HCT116 (cell line): ENCODE data around the gene MNX1. TPM values are rescaled to one million over a fixed set of nuclear protein-coding genes. Genes with fewer than 3 reads are reported as not detected.

ENCODE experiments used
- ATAC-seq: fragments of 200-7000 bp; cut with Tn5 transposase; 2 replicates; pipeline ENCODE4 v1.9.1; 2020; ENCODE audit warnings: mild to moderate bottlenecking, moderate library complexity
- BruUV-seq: library from RNA; stranded (reverse); fragments of 400-500 nt; replicated peaks from 2 replicates; lab custom pipeline; 2021; lab: Mats Ljungman, UMichigan
- CTCF ChIA-PET: fragments of 300-600 bp; sonication (Branson Sonifier 250); formaldehyde crosslinking; loops from one replicate; lab custom pipeline; 2021; ENCODE audit warnings: antibody characterized with exemption; lab: Charles Lee
- POLR2A ChIA-PET: fragments of 300-600, 350-600 bp; sonication (Branson Sonifier 250); formaldehyde crosslinking; loops from one replicate; lab custom pipeline; 2021; ENCODE audit warnings: antibody characterized with exemption; lab: Charles Lee
- RAD21 ChIA-PET, 2 experiments: fragments of 300-600 bp; sonication (Branson Sonifier 250); formaldehyde crosslinking; loops; one replicate each; lab custom pipeline; 2023; ENCODE audit warnings: low total read pairs in 2 of 2; ENCODE audit not compliant: uncharacterized antibody in 2 of 2, unreplicated experiment in 2 of 2, low non-redundant PET in 1 of 2; lab: Charles Lee
- DNase-seq: peaks from one replicate; pipeline ENCODE4 v3.0.0-alpha.2; 2010; ENCODE audit warnings: low read depth, low spot score
- H2AFZ ChIP-seq: fragments of 200-600 bp; shearing (Covaris generic), sonication (generic); 2 replicates; pipeline ENCODE4 v1.6.1; 2017; ENCODE audit warnings: low read depth, mixed run types, mixed read lengths, antibody characterized with exemption, low read length; ENCODE audit not compliant: poor library complexity, severe bottlenecking
- H3K27ac ChIP-seq: 2 replicates; pipeline ENCODE4 v1.5.1; 2012; ENCODE audit warnings: low read depth, low read length
- H3K27me3 ChIP-seq: fragments of 200-600 bp; sonication (generic); 2 replicates; pipeline ENCODE4 v1.6.1; 2016; ENCODE audit warnings: mixed run types, low read length, mixed read lengths; ENCODE audit not compliant: insufficient read depth
- H3K36me3 ChIP-seq, 2 experiments: fragments of 200-500 bp in 1 of 2; fragments of 200-600 bp in 1 of 2; sonication (Bioruptor generic) in 1 of 2; sonication (generic) in 1 of 2; 2 replicates each; pipeline versions ENCODE4 v1.5.1 to v1.6.1; 2014 to 2016; ENCODE audit warnings: low read length in 2 of 2, inconsistent platforms in 1 of 2, mixed read lengths in 1 of 2, mixed run types in 1 of 2; ENCODE audit not compliant: insufficient read depth in 2 of 2, control insufficient read depth in 1 of 2
- H3K4me1 ChIP-seq, 2 experiments: fragments of 200-600 bp in 1 of 2; sonication (generic) in 1 of 2; 2 replicates each; pipeline versions ENCODE4 v1.5.1 to v1.6.1; 2012 to 2017; ENCODE audit warnings: low read length in 2 of 2, inconsistent platforms in 1 of 2, mild to moderate bottlenecking in 1 of 2, mixed read lengths in 1 of 2, mixed run types in 1 of 2, moderate library complexity in 1 of 2; ENCODE audit not compliant: insufficient read depth in 2 of 2, control insufficient read depth in 1 of 2
- H3K4me2 ChIP-seq: fragments of 200-600 bp; sonication (generic); 2 replicates; pipeline ENCODE4 v1.6.1; 2017; ENCODE audit warnings: mixed run types, low read length, mixed read lengths
- H3K4me3 ChIP-seq, 2 experiments: fragments of 200-600 bp in 1 of 2; sonication (generic) in 1 of 2; replicated peaks in 1 of 2; 2 replicates each; pipeline ENCODE4 v1.5.1; 2011 to 2016; ENCODE audit warnings: low read length in 2 of 2, control low read depth in 1 of 2, low read depth in 1 of 2, mild to moderate bottlenecking in 1 of 2, mixed read lengths in 1 of 2, mixed run types in 1 of 2
- H3K79me2 ChIP-seq: fragments of 200-600 bp; sonication (generic); 2 replicates; pipeline ENCODE4 v1.6.1; 2017; ENCODE audit warnings: mild to moderate bottlenecking, mixed run types, low read length, moderate library complexity, mixed read lengths; ENCODE audit not compliant: insufficient read depth
- H3K9ac ChIP-seq: fragments of 200-600 bp; sonication (generic); 2 replicates; pipeline ENCODE4 v1.6.1; 2016; ENCODE audit warnings: low read length, mixed read lengths
- H3K9me2 ChIP-seq: fragments of 200-600 bp; sonication (generic), shearing (Covaris generic); 2 replicates; pipeline ENCODE4 v1.6.1; 2017; ENCODE audit warnings: mixed run types, mild to moderate bottlenecking, moderate library complexity; ENCODE audit not compliant: insufficient read depth
- H3K9me3 ChIP-seq, 2 experiments: fragments of 200-500 bp in 1 of 2; fragments of 200-600 bp in 1 of 2; sonication (Bioruptor generic) in 1 of 2; sonication (generic) in 1 of 2; 2 replicates each; pipeline ENCODE4 v1.6.1; 2014 to 2017; ENCODE audit warnings: low read length in 2 of 2, mixed read lengths in 2 of 2, inconsistent platforms in 1 of 2, low read depth in 1 of 2, mild to moderate bottlenecking in 1 of 2, mixed run types in 1 of 2, moderate library complexity in 1 of 2; ENCODE audit not compliant: control insufficient read depth in 1 of 2, insufficient read depth in 1 of 2
- H4K20me1 ChIP-seq: fragments of 200-600 bp; sonication (generic), shearing (Covaris generic); 2 replicates; pipeline ENCODE4 v1.6.1; 2017; ENCODE audit warnings: mixed run types, mild to moderate bottlenecking, moderate library complexity; ENCODE audit not compliant: insufficient read depth
- ATF3 ChIP-seq: IDR thresholded peaks from 2 replicates; pipeline ENCODE4 v1.6.1; 2012
- CTCF ChIP-seq, 3 experiments: fragments of 200-600 bp in 1 of 3; sonication (generic) in 1 of 3; IDR thresholded peaks in 2 of 3; conservative IDR thresholded peaks in 1 of 3; 2 replicates each; pipeline ENCODE4 v1.5.1; 2012 to 2017; ENCODE audit warnings: low read depth in 2 of 3, low read length in 2 of 3, antibody characterized with exemption in 1 of 3, borderline replicate concordance in 1 of 3, control low read depth in 1 of 3, mild to moderate bottlenecking in 1 of 3, mixed read lengths in 1 of 3, mixed run types in 1 of 3, moderate library complexity in 1 of 3; ENCODE audit not compliant: insufficient read depth in 1 of 3
- SRF ChIP-seq: IDR thresholded peaks from 2 replicates; pipeline ENCODE4 v1.6.1; 2012; ENCODE audit warnings: low read depth
- TCF7L2 ChIP-seq: IDR thresholded peaks from 2 replicates; pipeline ENCODE4 v1.7.0; 2011; ENCODE audit warnings: borderline replicate concordance, inconsistent platforms; ENCODE audit not compliant: insufficient read depth, insufficient read length; ENCODE audit errors: extremely low read depth
- intact Hi-C: fragments of 100-400 bp; cut with micrococcal nuclease; formaldehyde crosslinking; loops from 2 replicates; pipeline ENCODE4 v1.10.0; 2022
- total RNA-seq: library from RNA; stranded (reverse); gene quantifications from one replicate; pipeline ENCODE4 v1.2.1, GENCODE V29; 2021; ENCODE audit not compliant: unreplicated experiment

Gene MNX1
- total RNA-seq, 1 experiment from 2014 or later, result 7.7 TPM

GRCh38 chr7:156979711-156980110, 30.8 kb downstream of the MNX1 start:
- H3K9me2 ChIP-seq, result no peaks in the 10 kb centered on the region
- H2AFZ ChIP-seq, result no peak overlapping the region
- TF ChIP-seq SRF, result no peak
- H3K36me3 ChIP-seq, result no peaks in the 10 kb centered on the region
- ChIA-PET RAD21 (no interaction called here), POLR2A (interaction anchor here (0.7 kb wide), 1 partner anchor 29 kb away, joined by 7 read pairs; no protein-coding TSS in a partner anchor), CTCF (no interaction called here)
- no peak overlapping the region for H3K9ac ChIP-seq
- intact Hi-C loops, result loop anchor here (10.0 kb wide), 1 partner anchor 405 kb away; no protein-coding TSS in a partner anchor
- no peaks in the 10 kb centered on the region for H3K9me3 ChIP-seq
- H4K20me1 ChIP-seq, result no peaks in the 10 kb centered on the region
- H3K4me3 ChIP-seq, result no peak overlapping the region
- H3K27ac ChIP-seq, result no peak overlapping the region
- DNase-seq, result no peak
- no peaks in the 10 kb centered on the region for H3K4me1 ChIP-seq
- no peak overlapping the region for H3K4me2 ChIP-seq
- no peak for ATAC-seq
- no peaks in the 10 kb centered on the region for H3K27me3 ChIP-seq
- no TSS peak for BruUV-seq
- H3K79me2 ChIP-seq, result no peaks in the 10 kb centered on the region

GRCh38 chr7:156979007-156979606, 31.4 kb downstream of the MNX1 start:
- Histone ChIP-seq H3K27ac (no peak overlapping the region), H3K79me2 (no peaks in the 10 kb centered on the region)
- no peak for ATAC-seq
- no peak for TF ChIP-seq TCF7L2
- no peak for TF ChIP-seq ATF3
- no peak for TF ChIP-seq CTCF (IDR thresholded peaks at IDR 0.05 in 2 of 3, conservative IDR thresholded peaks at IDR 0.05 in 1 of 3; ENCODE audit: borderline replicate concordance in 1 of 3, insufficient read depth in 1 of 3, low read depth in 2 of 3, low read length in 2 of 3)
- TF ChIP-seq, all 23 proteins: peak for 0
- Histone ChIP-seq H4K20me1 (no peaks in the 10 kb centered on the region), H3K4me2 (no peak overlapping the region), H2AFZ (no peak overlapping the region), H3K4me3 (no peak overlapping the region), H3K9me3 (no peaks in the 10 kb centered on the region), H3K9me2 (no peaks in the 10 kb centered on the region), H3K36me3 (no peaks in the 10 kb centered on the region), H3K9ac (no peak overlapping the region), H3K27me3 (no peaks in the 10 kb centered on the region), H3K4me1 (no peaks in the 10 kb centered on the region)
- CTCF ChIA-PET, result no interaction called here
- intact Hi-C loops, result loop anchor here (10.0 kb wide), 1 partner anchor 406 kb away; no protein-coding TSS in a partner anchor
- BruUV-seq, result no TSS peak
- RAD21 ChIA-PET, result no interaction called here
- POLR2A ChIA-PET, result no interaction called here
- no peak for DNase-seq
